ENCODE results near the gene KRTAP13-1.

Gene KRTAP13-1

Small RNA genes within 50 kb of the gene (small RNA-seq; reads per million reads assigned to genes)
- gene KRTAP23-1: 0 reads per million in 2 experiments
- gene MIR4327: 0 reads per million in 2 experiments
